Measurements from ENCODE around the gene OR5K1. TPM values are rescaled to one million over a fixed set of nuclear protein-coding genes. Genes with fewer than 3 reads are reported as not detected.

OR5K1 gene
- total RNA-seq, 1 donor from 2014 or later = not detected

GRCh38 chr3:98513091-98513511 is 50.1 kb downstream of the OR5K1 start:
- H3K27ac Mint-ChIP-seq (ENCODE audit: unreplicated experiment) = no peak overlapping the region
- no peak overlapping the region for H3K4me3 ChIP-seq (ENCODE audit: insufficient read depth, low read depth, low read length)
- no peak overlapping the region for H3K4me2 ChIP-seq (ENCODE audit: low read length)
- H3K27me3 Mint-ChIP-seq (ENCODE audit: low read depth, unreplicated experiment) = no peaks in the 10 kb centered on the region
- FAIRE-seq (no peak), DNase-seq (ENCODE audit: low read depth) (peak; percentile 17)
- H3K9ac ChIP-seq (ENCODE audit: low read length) = no peak overlapping the region
- H3K27me3 ChIP-seq (ENCODE audit: insufficient read depth, low read length) = no peaks in the 10 kb centered on the region
- no peak for TF ChIP-seq EZH2 (IDR thresholded peaks at IDR 0.05; ENCODE audit: insufficient read depth, low read length)
- TF ChIP-seq CTCF (IDR thresholded peaks at IDR 0.05; ENCODE audit: insufficient read depth, low read depth, low read length) = no peak
- no peak overlapping the region for H3K27ac ChIP-seq (ENCODE audit: low read depth, low read length)
- peaks cover 30% of the 10 kb centered on the region for H3K36me3 ChIP-seq (ENCODE audit: insufficient read depth, low read length)
- no peak overlapping the region for H3K4me3 Mint-ChIP-seq (ENCODE audit: unreplicated experiment)
- H3K36me3 Mint-ChIP-seq (ENCODE audit: low read depth, unreplicated experiment) = peaks cover 1% of the 10 kb centered on the region
- no peaks in the 10 kb centered on the region for H4K20me1 ChIP-seq (ENCODE audit: insufficient read depth, low read length)
- no peaks in the 10 kb centered on the region for H3K4me1 Mint-ChIP-seq (ENCODE audit: low read depth, unreplicated experiment)
- no peaks in the 10 kb centered on the region for H3K4me1 ChIP-seq (ENCODE audit: insufficient read depth, low read length)
- no peak overlapping the region for H2AFZ ChIP-seq (ENCODE audit: low read depth, low read length)
- H3K9me3 Mint-ChIP-seq (ENCODE audit: unreplicated experiment) = no peaks in the 10 kb centered on the region
- H3K79me2 ChIP-seq (ENCODE audit: insufficient read depth, low read length) = peaks cover 4% of the 10 kb centered on the region
- no peaks in the 10 kb centered on the region for H3K9me3 ChIP-seq (ENCODE audit: insufficient read depth, low read depth, low read length)

GRCh38 chr3:98513736-98514135 is 50.7 kb downstream of the OR5K1 start:
- Histone ChIP-seq H3K9me3 (ENCODE audit: insufficient read depth, low read depth, low read length) (no peaks in the 10 kb centered on the region), H4K20me1 (ENCODE audit: insufficient read depth, low read length) (no peaks in the 10 kb centered on the region), H3K4me2 (ENCODE audit: low read length) (no peak overlapping the region), H3K36me3 (ENCODE audit: insufficient read depth, low read length) (peaks cover 33% of the 10 kb centered on the region), H3K4me1 (ENCODE audit: insufficient read depth, low read length) (no peaks in the 10 kb centered on the region), H3K9ac (ENCODE audit: low read length) (no peak overlapping the region), H3K4me3 (ENCODE audit: insufficient read depth, low read depth, low read length) (no peak overlapping the region), H3K27ac (ENCODE audit: low read depth, low read length) (no peak overlapping the region), H3K27me3 (ENCODE audit: insufficient read depth, low read length) (no peaks in the 10 kb centered on the region), H3K79me2 (ENCODE audit: insufficient read depth, low read length) (peaks cover 10% of the 10 kb centered on the region), H2AFZ (ENCODE audit: low read depth, low read length) (no peak overlapping the region)
- no peaks in the 10 kb centered on the region for H3K4me1 Mint-ChIP-seq (ENCODE audit: low read depth, unreplicated experiment)
- no peak for DNase-seq (ENCODE audit: low read depth)
- H3K27ac Mint-ChIP-seq (ENCODE audit: unreplicated experiment) = no peak overlapping the region
- H3K9me3 Mint-ChIP-seq (ENCODE audit: unreplicated experiment) = no peaks in the 10 kb centered on the region
- H3K36me3 Mint-ChIP-seq (ENCODE audit: low read depth, unreplicated experiment) = peaks cover 3% of the 10 kb centered on the region
- H3K27me3 Mint-ChIP-seq (ENCODE audit: low read depth, unreplicated experiment) = no peaks in the 10 kb centered on the region
- no peak for TF ChIP-seq CTCF (IDR thresholded peaks at IDR 0.05; ENCODE audit: insufficient read depth, low read depth, low read length)
- no peak for TF ChIP-seq EZH2 (IDR thresholded peaks at IDR 0.05; ENCODE audit: insufficient read depth, low read length)
- no peak overlapping the region for H3K4me3 Mint-ChIP-seq (ENCODE audit: unreplicated experiment)
- no peak for FAIRE-seq

- H3K4me2 ChIP-seq (ENCODE audit: low read length) = no peak overlapping the region
- H3K9me3 Mint-ChIP-seq (ENCODE audit: unreplicated experiment) = no peaks in the 10 kb centered on the region
- peaks cover 5% of the 10 kb centered on the region for H3K36me3 Mint-ChIP-seq (ENCODE audit: low read depth, unreplicated experiment)
- peaks cover 9% of the 10 kb centered on the region for H4K20me1 ChIP-seq (ENCODE audit: insufficient read depth, low read length)
- TF ChIP-seq EZH2 (IDR thresholded peaks at IDR 0.05; ENCODE audit: insufficient read depth, low read length) (no peak), CTCF (IDR thresholded peaks at IDR 0.05; ENCODE audit: insufficient read depth, low read depth, low read length) (no peak)
- no peaks in the 10 kb centered on the region for H3K27me3 ChIP-seq (ENCODE audit: insufficient read depth, low read length)
- no peak overlapping the region for H3K4me3 ChIP-seq (ENCODE audit: insufficient read depth, low read depth, low read length)
- peaks cover 10% of the 10 kb centered on the region for H3K4me1 Mint-ChIP-seq (ENCODE audit: low read depth, unreplicated experiment)
- peaks cover 6% of the 10 kb centered on the region for H3K4me1 ChIP-seq (ENCODE audit: insufficient read depth, low read length)
- no peaks in the 10 kb centered on the region for H3K9me3 ChIP-seq (ENCODE audit: insufficient read depth, low read depth, low read length)
- no peak overlapping the region for H3K9ac ChIP-seq (ENCODE audit: low read length)
- FAIRE-seq = no peak
- no peak for DNase-seq (ENCODE audit: low read depth)
- H3K4me3 Mint-ChIP-seq (ENCODE audit: unreplicated experiment) = no peak overlapping the region
- no peak overlapping the region for H2AFZ ChIP-seq (ENCODE audit: low read depth, low read length)
- H3K36me3 ChIP-seq (ENCODE audit: insufficient read depth, low read length) = peaks cover 40% of the 10 kb centered on the region
- no peaks in the 10 kb centered on the region for H3K27me3 Mint-ChIP-seq (ENCODE audit: low read depth, unreplicated experiment)
- H3K27ac ChIP-seq (ENCODE audit: low read depth, low read length) = no peak overlapping the region
- H3K27ac Mint-ChIP-seq (ENCODE audit: unreplicated experiment) = no peak overlapping the region
- H3K79me2 ChIP-seq (ENCODE audit: insufficient read depth, low read length) = peaks cover 21% of the 10 kb centered on the region
Observed at GRCh38 chr3:98514948-98515347, 51.9 kb downstream of the OR5K1 start.
